GM19193 (cell line): ENCODE data around the gene ARSA.

Experiments used
- POLR2A ChIP-seq: IDR thresholded peaks from 4 replicates; pipeline ENCODE4 v1.6.1; 2011; ENCODE audit not compliant: insufficient read depth, insufficient read length; ENCODE audit errors: extremely low read depth

ARSA gene

DNA sequence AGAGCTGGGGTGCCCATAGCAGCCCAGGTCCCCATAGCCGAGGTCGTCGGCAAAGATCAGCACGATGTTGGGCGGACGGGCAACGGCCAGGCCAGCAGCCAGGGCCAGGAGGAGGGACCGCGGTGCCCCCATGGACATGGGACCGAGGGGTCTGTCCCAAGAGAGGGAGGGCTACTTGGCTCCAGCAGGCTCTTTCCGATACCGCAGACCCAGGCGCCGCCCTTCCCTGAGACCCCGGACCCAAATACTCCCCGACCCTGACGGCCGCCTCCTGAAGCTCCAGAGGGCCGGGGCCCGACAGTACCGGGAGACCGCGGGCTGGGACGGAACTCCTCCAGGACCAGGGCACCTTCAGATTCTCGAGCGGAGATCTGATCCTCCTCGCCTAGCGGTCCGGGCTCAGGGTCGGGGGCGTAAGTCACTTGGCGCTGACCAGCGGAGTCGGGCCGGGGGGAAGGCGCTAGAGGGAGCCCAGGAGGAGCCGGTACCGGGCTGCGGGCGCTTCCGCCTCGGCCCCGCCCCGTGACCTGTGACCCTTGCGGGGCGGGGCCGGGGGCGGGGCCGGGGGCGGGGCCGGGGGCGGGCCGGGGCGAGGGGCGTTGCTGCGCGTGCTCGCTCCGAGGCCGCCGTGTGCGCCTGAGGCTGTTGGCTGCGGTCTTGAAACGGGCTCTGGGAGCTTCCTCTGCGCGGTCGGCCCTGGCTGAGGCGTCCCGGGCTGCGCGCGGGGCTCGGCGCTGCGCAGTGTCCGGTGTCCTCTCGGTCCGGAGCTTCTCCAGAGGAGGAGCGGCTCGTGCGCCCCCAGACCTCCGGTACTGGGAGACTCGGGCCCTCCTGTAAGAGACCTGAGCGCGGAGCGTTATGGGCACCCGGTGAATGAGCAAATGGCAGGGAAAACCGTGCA, at the start of gene ARSA:
TSS of gene ARSA (minus strand) at position 511 of the 901 bp plus-strand sequence. CDS start at position 138, 373 bp downstream.
- peak; percentile 68 for TF ChIP-seq POLR2A

DNA sequence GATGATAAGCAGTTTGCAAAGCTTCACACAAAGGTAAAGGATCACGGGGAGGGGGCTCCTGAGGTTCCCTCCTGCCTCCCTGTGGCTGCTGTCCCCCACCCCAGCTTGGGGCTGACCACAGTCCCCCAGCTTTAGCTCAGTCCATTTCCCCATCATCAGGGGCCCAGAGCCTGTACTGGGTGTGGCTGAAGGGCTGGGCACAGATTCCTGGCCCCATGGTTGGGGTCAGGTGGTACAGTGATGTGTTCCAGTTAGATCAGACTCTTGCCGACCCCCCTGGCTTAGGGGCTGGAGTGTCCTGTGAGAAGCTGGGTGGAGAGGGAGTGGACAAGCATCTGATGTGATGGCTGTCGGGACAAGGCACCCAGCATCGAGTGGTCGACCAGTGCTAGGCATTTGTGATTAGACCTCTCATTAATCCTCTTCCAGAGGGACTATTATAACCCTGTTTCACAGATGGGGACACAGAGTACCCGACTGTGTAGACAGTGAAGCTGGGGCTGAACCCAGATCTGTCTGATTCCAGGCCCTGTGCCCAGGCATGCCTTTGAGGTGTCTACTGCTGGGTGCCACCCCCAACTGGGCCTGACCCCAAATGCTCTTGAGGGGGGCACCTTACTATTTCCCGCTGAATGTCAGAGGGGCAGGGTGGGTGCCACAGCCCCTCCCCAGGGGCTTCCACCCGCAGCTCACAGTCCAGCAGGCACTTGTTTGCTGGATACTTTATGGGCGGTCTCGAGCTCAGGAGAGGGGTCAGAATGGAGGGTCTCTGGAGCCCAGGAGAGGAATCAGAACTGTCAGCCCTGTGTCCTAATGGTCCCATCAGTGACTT, 48.9 kb upstream of the ARSA start:
- no peak for TF ChIP-seq POLR2A

DNA sequence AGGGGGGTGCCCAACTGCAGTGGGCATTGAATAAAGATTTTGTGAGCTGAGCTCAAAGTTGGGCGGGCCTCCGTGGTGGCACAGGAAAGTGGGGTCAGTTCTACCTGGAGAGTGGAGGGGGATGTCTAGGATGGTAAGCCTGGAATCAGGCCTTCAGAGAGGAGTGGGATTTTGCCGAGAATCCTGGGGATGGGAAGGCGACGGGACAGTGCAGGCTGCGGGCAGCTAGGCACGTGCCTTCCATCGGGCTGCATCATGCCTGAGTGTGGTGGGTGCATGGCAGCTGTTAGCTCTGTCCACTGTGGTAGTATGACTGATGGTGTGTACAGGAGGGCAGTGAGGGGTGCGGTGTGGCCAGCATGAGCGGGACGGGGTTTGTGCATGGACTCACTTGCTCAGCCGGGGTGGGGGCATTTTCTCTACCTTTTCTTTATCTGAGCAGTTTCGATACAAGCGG, 48.3 kb upstream of the ARSA start:
- no peak for TF ChIP-seq POLR2A

DNA sequence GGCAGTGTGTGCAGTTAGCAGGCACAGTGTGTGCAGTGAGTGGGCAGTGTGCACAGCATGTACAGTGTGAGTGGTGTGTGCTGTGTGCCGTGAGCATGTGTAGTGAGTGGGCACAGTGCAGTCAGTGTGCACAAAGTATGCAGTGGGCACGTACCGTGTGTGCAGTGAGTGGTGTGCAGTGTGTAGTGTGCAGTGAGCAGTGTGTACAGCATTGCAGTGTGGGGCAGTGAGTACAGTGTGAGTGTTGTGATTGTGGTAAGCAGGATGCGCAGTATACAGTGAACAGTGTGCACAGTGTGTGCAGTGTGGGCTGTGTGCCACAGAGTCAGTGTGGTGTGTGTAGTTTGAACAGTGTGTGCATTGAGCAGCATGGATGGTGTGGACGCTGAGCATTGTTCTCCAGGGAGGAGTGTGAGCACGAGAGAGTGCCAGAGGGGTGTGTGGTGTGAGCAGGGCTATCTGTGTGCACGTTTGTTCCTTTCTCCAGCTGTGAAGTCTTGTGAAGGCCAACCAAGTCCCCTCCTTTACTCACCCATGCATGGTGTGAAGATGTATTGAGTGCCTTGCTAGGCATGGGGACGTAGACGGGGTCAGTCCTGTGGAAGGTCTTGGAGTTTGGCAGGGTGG, 47.7 kb upstream of the ARSA start:
- TF ChIP-seq POLR2A: no peak

DNA sequence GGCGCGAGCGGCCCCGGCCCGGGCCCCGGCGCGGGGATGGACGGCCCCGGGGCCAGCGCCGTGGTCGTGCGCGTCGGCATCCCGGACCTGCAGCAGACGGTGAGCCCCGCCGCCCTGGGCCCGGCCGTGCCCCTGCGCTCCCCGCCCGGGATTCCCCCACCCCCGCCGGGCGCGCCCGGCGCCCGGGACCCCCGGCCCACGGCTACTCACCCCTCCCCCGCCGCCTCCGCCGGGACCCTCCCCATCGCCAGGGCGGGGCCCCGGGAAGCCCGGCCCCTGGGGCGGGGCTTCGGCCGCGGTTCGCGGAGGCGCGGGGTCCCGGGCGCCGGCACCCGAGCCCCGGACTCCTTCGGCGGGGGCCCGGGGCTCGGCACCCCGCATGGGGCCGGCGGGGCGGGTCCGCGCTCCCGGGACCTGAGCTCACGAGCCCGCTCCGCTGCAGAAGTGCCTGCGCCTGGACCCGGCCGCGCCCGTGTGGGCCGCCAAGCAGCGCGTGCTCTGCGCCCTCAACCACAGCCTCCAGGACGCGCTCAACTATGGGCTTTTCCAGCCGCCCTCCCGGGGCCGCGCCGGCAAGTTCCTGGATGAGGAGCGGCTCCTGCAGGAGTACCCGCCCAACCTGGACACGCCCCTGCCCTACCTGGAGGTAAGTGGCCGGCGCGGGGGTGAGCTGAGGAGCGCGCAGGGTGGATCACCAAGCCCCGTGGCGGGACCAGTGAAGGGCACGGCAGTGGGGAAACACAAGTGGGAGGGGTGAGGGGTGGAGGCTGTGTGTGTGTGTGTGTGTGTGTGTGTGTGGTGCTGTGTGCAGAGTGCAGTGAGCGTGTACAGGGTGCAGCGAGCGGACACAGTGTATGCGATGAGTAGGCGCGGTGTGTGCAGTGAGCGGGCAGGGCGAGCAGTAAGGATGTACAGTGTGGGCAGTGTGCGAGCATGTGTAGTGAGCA, 46.9 kb upstream of the ARSA start:
- TF ChIP-seq POLR2A: no peak

DNA sequence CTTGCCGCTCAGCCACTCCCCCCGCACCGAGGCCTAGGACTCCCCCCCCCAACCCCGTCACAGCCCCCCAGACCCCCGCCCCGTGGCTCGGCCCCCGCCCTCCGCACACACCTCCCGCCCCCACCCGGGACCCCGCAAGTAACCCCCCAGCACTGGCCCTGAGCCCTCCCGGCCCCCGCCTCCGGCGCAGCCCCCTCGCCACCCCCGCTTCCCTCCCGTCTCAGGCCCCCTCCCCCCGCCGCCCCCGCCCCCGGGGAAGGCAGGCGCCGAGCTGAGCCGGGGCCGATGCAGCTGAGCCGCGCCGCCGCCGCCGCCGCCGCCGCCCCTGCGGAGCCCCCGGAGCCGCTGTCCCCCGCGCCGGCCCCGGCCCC, 46.2 kb upstream of the ARSA start:
- TF ChIP-seq POLR2A: no peak

DNA sequence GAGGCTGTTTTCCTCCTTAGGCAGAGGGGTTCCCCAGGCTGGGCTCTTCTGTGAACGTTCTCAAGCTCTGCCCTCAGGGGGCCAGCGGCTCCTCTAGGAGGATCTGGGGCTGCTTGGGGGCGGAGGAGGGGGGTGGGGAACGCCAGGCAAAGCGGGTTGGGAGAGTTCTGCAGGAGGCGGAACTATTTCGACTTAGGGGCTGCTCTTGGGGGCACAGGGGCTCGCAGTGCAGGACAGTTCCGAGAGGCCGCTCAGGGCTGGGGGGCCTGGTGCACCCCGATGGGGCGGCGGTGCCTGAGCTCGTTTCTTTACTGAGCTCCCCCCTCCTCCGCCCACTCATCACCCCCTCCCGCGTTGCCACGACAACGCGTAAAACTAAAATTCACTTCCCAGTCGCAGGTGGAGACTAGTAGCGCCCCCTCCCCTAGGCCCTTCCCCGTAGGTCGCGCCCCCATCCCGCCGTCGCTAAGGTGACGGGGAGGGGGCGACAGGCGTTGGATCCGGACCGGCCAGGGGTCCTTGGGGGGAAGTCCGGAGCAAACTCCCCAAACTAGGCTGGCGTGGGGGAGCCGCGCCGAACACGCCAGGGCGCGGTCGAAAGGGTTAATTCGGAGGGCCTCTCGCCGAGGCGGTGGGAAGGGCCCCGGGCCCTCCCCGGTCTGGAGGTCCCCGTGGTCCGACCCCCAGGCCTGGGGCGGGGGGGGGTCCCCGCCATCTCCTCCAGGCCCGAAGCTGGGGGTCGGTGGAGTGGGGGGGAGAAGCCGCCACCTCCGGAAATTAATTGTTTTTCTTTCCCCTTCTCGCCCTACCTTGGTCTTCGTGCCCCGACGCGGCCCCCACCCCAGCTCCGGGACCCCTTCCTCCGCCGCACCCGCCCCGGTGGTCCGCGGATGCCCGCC, 45.5 kb upstream of the ARSA start:
- no peak for TF ChIP-seq POLR2A

DNA sequence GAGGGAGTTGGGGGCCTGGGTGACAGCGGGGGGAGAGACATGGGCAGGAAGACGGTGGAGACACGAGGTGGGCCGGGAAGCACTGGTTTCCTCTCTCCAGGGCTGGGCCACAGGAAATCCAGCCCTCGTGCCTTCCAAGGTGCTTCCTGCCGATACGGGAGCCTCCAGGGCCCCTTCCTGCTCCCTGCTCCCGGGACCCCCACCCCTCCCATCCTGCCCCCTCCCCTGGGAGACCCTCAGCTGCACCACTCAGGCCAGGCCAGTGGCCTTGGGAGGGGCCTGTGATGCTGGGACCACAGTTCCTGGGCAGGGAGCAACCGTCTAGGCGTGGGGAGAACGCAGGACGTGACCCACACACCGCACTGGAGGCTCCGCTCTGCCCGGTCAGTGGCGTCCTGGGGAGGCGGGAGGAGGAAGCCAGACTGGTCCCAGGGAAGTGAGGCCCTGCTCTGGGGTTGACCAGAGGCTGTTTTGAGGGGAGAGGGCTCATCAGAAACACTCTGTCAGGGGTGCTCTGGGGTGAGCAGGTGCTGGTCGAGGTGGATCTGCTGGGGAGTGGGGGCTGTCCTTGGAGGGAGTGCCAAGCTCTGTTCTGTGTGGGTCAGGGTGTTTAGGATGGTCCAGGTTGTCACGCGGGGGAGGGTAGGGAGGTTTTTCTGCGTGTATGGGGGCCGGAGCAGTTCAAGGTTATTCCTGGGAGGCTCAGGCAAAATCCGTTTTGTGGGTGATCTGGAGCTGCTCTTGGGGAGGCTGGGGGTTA, 44.7 kb upstream of the ARSA start, which contains the start of gene SHANK3:
TSS of gene SHANK3 (plus strand) at position 353 of the 760 bp plus-strand sequence.
- TF ChIP-seq POLR2A: no peak

DNA sequence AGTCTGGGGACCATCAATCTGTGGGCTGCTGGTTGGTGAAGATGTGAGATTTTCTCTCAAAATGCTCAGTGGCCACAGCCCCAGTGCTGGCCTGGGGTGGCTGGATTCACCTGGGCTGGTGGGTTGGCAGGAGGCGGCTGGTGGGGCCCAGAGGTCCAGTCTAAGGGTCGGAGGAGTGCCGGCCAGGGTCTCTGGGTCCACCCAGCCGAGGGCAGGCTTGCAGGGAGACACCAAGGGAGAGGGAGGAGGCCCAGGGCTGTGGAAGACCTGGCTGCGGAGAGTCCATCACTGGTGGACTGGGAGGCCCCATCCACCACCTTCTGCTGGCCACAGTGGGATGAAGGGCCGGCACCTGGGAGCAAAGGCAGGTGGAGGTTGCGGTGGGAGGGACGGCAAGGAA, 44.1 kb upstream of the ARSA start:
- no peak for TF ChIP-seq POLR2A

DNA sequence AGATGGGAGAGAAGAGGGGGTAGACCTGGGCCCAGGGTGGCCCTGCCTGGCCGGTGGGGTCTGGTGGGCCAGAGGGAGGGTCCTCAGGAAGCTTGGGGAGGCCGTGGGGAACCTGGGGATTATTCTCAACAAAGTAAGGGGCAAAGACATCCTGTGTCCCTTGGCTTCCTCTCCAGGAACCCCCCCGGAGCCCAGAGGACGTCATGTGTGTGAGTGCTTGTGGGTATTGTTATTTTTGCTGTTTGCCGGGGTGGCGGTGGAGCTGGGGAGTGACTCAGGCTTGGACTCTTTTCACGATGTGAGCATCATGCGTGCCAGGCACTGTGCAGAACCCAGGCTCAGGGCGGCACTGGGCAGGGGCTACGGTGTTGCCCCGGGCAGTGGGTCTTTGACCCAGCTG, 43.7 kb upstream of the ARSA start:
- no peak for TF ChIP-seq POLR2A

DNA sequence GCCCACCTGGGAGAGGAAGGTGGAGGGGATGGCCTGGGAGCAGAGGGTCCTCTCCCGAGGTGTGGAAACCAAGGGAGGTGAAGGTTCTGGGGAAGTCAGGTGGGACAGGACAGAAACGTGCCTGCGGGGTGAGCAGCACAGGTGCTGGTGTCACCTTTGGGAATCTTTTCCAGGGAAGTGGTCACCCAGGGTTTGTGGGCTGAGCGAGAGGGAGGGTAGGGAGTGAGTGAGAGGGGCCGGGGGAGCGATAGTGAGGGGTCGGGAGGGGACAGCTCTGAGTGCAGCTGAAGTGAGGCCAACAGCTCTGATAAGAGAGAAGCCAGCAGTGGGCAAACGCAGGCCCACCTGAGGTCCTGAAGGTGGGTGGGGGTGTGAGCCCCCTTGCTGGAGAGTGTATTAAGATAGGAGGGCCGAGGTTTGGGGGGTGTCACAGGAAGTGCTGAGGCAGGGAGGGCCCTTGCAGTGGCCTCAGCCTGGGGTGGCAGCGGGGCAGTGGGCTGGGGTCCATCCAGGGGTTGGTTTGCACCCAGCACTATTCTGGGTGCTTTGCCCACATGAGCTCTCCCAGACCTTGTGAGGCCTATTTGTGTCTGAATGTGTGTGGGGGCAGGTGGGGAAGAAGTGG, 43.1 kb upstream of the ARSA start:
- TF ChIP-seq POLR2A: no peak

DNA sequence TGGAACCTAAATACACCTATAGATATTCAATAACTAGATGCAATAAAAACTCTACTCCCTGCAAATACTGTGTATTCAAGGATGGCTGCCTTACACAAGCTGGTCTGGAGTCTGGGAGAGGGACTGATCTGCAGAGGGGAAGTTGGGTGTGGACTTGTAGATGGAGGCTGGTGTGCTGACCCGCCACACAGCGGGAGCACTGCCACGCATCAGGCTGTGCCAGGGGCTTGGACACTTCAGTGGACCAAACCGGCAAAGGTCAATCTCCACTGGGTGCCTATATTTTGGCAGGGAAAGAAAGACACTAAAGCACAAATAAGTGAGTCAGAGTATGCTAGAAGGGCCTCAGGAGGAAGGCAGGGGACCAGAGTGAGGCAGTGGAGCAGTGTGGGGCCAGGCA, 42.6 kb upstream of the ARSA start:
- TF ChIP-seq POLR2A: no peak
